ENCODE results near the gene EFR3B.

Gene EFR3B

GRCh38 chr2:25201794-25202193 is 159.9 kb downstream of the EFR3B start (continued):
- TF ChIP-seq ZNF391 (tag by site-specific recombination; IDR thresholded peaks at IDR 0.05; ENCODE audit: borderline replicate concordance, low read depth): no peak
- TF ChIP-seq ZBTB21 (tag by site-specific recombination; IDR thresholded peaks at IDR 0.05): no peak
- no peak for TF ChIP-seq ZNF324 (tag by site-specific recombination; IDR thresholded peaks at IDR 0.05)

GRCh38 chr2:25202275-25202674 is 160.4 kb downstream of the EFR3B start:
- Histone ChIP-seq H3K4me3 (ENCODE audit: low read depth, low read length) (no peak overlapping the region), H3K9me3 (ENCODE audit: control insufficient read depth, insufficient read depth, low read depth, low read length) (no peaks in the 10 kb centered on the region), H3K4me1 (ENCODE audit: control insufficient read depth, insufficient read depth, low read length) (no peaks in the 10 kb centered on the region; the same call in 1 of the 2 replicates), H3K27ac (ENCODE audit: extremely low read depth, low read depth, low read length) (no peak overlapping the region), H3K36me3 (ENCODE audit: control insufficient read depth in 2 of 2, insufficient read depth in 1 of 2, low read length in 2 of 2) (no peaks in the 10 kb centered on the region)
- ChIA-PET CTCF (no interaction called here), POLR2A (no interaction called here)
- no peak for TF ChIP-seq ZNF311 (tag by site-specific recombination; IDR thresholded peaks at IDR 0.05; ENCODE audit: borderline replicate concordance)
- no peak for TF ChIP-seq ZNF791 (tag by site-specific recombination; IDR thresholded peaks at IDR 0.05)
- no peak for TF ChIP-seq ZNF398 (tag by site-specific recombination; IDR thresholded peaks at IDR 0.05)
- no peak for TF ChIP-seq ZBTB6 (tag by site-specific recombination; IDR thresholded peaks at IDR 0.05)
- no peak for TF ChIP-seq ZNF24 (tag by site-specific recombination; IDR thresholded peaks at IDR 0.05)
- TF ChIP-seq HIC1 (tag by site-specific recombination; IDR thresholded peaks at IDR 0.05): no peak
- no peak for TF ChIP-seq KLF17 (tag by site-specific recombination; IDR thresholded peaks at IDR 0.05)
- no peak for TF ChIP-seq ZNF513 (tag by site-specific recombination; IDR thresholded peaks at IDR 0.05)
- TF ChIP-seq PATZ1 (tag by site-specific recombination; IDR thresholded peaks at IDR 0.05): no peak
- TF ChIP-seq PBX3 (CRISPR knock-in tag; IDR thresholded peaks at IDR 0.05): no peak
- no peak for TF ChIP-seq ZBTB49 (tag by site-specific recombination; IDR thresholded peaks at IDR 0.05; ENCODE audit: low read depth)
- TF ChIP-seq ZNF473 (tag by site-specific recombination; IDR thresholded peaks at IDR 0.05): no peak
- no peak for TF ChIP-seq ZFP3 (tag by site-specific recombination; IDR thresholded peaks at IDR 0.05; ENCODE audit: low read depth)
- TF ChIP-seq REST (tag by site-specific recombination; IDR thresholded peaks at IDR 0.05): no peak
- no peak for TF ChIP-seq ZNF548 (tag by site-specific recombination; IDR thresholded peaks at IDR 0.05)
- no peak for TF ChIP-seq KLF7 (tag by site-specific recombination; IDR thresholded peaks at IDR 0.05; ENCODE audit: borderline replicate concordance)
